ENCODE data around the gene ARHGAP45.

The ARHGAP45 gene

DNA sequence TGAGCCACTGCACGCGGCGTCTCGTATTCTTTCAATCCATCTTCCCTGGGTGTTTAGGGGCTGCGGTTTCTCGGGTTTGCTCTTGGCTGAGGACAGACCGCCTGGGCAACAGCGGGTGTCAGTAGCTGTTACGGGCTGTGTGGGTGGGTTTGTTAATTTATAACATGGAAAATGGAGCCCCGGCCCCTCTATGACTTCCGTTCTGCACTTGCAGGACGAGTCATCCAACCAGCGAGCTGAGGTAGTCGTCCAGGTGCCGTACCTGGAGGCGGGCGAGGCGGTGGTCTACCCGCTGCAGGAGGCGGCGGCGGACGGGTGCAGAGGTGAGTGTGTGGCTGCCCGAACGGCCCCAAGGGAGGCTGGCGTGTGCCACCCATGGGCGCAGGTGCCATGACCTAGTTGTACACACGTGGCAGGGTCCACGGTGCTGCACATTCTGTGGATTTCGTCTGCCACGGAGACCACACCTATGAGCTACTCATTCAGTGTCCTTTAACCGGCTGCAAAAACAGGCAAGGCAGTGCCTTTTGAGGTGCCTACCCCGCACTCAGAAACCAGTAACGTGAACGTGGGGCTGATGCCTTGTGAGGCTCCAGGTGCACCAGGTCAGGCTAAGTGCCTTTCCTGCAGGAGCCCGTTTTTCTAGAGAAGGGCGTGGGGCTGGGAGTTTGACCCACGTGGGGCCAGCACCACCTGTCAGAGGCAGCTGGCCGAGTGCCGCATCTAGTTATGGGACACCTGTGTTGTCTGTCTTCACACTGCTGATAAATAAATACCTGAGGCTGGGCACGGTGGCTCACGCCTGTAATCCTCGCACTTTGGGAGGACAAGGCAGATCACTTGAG, 17.3 kb downstream of the ARHGAP45 start:
- in situ Hi-C loops (cut with HindIII; ENCODE audit: low sequenced_read_pairs), result no loop called here

DNA sequence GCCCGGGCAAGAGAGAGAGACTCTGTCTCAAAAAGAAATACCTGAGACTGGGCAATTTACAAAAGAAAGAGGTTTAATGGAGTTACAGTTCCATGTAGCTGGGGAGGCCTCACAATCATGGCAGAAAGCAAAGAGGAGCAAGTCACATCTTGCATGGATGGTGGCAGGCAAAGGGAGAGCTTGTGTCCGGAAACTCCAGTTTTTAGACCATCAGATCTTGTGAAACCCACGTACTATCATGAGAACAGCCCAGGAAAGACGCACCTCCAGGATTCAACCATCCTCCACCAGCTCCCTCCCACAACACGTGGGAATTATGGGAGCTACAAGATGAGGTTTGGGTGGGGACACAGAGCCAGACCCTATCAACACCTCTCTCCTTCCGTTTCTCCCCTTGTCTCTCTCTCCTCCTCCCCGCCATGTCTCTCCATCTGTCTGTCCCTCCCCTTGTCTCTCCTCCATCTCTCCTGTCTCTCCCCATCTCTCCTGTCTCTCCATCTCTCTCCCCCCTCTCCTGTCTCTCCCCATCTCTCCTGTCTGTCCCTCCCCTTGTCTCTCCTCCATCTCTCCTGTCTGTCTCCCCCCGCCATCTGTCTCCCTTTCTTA, 18.2 kb downstream of the ARHGAP45 start:
- in situ Hi-C loops (cut with HindIII; ENCODE audit: low sequenced_read_pairs), result no loop called here

GRCh38 chr19:1085676-1086442, 18.9 kb downstream of the ARHGAP45 start:
- in situ Hi-C loops (cut with HindIII; ENCODE audit: low sequenced_read_pairs), result no loop called here

DNA sequence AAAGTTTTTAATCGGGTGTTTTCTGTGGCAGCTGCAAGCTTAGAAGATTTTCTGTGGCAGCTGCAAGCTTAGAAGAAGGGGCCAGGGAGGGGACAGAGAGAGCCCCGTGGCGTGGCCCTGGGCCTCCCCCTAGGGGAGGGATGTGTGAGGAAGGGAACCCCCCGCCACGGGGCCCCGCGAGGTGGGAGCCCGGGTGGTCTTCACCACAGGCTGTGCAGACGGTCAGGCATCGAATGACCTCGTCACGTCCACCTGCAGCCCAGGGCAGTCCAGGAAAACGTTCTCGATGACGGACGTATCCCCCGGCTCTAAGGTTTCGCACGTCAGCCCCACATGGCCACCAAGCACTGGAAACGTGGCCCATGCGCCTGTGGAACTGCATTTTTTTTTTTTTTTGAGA, 19.6 kb downstream of the ARHGAP45 start:
- in situ Hi-C loops (cut with HindIII; ENCODE audit: low sequenced_read_pairs), result no loop called here

DNA sequence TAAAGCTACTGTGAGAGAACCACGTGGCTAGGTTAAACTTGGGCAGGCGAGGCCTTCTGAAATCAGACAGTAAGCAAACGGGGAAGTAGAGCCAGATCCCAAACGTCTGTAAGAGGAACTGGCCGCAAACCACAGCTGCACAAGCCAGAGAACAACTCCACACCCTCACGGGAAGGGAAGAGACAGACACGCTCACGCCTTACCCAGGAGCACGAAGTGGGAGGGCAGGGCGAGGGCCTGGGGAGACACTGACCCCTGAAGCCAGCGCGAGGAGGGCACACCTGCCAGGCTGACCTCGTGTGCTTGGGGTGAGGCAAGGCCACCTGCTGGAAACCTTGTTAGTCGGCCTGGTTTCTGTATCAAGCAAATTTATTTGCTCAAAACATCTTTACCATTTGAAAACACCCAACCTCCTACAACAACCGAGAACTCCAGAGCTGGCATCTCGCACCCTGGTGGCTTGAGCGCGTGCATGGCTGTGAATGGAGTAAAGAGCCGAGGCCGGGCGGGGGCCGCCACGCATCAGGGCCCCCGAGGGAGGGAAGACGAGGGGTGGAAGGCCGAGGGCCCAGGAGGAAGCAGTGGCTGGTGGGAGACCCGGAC, 20.9 kb downstream of the ARHGAP45 start:
- in situ Hi-C loops (cut with HindIII; ENCODE audit: low sequenced_read_pairs), result no loop called here

DNA sequence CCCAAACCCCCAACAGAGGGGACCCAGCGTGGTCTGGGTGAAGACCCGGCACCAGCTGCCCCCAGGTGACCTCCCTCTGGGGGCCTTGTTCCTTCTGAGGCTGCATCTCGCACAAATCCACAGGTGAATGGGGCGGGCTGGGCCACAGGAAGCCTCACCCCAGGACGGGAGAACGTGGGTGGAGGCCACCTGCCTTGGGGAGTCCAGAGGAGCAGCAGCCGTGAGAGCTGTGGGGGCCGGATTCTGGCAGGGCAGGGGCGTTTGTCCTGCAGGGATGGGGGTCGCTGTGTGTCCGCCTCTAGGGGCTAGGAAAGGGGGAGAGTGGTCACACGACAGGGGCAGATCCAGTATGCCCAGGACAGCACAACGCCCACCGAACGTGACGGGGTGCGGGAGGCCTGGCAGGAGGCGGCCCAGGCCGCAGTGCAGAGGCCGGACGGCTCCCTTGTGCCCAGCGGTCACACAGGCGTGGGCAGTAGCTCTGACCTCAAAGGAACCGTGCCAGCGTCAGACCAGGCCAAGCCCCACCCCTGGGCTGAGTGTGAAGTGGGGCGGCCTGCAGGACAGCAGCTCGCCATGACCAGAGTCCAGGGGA, 21.5 kb downstream of the ARHGAP45 start:
- in situ Hi-C loops (cut with HindIII; ENCODE audit: low sequenced_read_pairs), result no loop called here

DNA sequence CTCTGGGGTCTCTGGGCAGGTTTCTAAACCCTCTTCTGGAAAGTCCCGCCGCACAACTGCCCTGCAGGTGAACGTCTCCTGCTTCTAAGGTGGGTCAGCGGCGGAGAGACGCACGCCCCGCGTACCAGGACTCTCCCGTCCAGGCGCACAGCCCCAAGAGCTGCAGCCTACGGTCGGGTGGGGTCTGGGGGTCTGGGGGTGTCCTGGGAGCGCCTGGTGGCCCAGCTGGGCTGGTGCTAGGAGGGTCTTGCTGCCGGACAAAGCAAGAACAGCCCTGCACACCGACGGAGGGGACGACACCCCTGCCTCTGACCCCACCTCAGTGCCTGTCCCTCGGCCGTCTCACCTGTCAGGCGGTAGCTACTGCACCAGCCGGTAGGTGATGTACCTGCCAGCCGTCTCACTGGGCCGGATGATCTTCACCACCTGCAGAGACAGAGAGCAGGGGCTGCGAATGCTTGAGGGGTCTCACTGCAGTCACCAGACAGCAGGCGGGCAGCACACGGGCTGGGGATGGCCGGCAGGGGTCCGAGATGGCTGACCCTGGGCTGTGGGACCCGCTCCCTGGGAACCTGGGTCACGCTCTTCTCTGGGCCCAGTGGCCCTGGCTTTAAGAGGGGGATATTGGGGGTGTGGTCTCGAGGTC, 22.3 kb downstream of the ARHGAP45 start:
- in situ Hi-C loops (cut with HindIII; ENCODE audit: low sequenced_read_pairs), result no loop called here

DNA sequence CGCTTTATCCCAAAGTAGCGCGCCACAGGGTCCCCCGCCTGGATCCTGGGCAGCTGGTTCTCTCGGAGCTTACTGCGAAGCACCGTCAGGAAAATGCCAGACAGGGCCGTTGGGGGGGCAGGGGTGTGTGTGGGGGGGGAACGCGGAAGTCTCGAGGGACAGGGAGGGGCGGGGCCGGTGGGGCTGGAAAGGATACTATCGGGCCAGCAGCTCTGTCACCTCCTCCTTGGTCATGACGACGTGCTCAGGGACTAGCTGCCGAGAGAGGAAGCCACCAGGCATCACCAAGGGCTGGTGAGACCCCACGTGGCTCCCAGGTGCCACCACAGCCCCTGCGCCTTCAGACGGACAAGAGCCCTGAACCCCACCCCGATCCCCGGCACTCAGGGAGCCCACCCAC, 22.9 kb downstream of the ARHGAP45 start:
- in situ Hi-C loops (cut with HindIII; ENCODE audit: low sequenced_read_pairs), result no loop called here

GRCh38 chr19:1090731-1091543, 24.0 kb downstream of the ARHGAP45 start:
- in situ Hi-C loops (cut with HindIII; ENCODE audit: low sequenced_read_pairs), result no loop called here

DNA sequence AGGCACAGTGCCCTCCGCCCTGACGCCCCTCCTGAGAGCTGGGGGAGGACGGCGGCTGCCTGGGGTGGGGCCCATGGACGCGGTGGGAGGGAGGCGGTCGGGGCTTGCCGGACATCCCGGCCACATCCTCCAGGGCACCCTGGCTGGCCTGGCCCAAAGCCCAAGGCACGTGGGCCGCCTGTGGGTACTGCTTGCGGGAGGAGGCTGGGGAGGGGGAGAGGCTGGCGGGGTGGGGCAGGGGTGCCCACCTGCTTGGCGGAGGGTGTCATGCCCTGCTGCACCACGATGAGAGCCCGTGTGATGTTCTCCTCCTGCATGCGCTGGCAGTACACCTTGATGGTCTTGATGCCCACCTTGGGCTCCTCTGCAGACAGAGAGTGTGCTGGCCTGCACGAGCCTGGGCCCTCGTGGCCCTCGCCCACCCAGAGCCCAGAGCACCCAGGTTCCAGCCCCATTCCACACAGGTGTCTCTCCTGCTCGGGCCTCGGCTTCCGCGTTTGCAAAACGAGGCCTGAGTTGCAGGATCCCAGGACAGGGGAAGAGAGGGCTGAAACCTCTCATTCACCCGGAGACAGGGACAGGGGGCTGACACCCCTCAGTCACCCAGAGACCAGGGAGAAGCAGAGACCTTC, 24.7 kb downstream of the ARHGAP45 start:
- in situ Hi-C loops (cut with HindIII; ENCODE audit: low sequenced_read_pairs), result no loop called here

- in situ Hi-C loops (cut with HindIII; ENCODE audit: low sequenced_read_pairs), result no loop called here
Observed at GRCh38 chr19:1093330-1093729, 26.4 kb downstream of the ARHGAP45 start.

DNA sequence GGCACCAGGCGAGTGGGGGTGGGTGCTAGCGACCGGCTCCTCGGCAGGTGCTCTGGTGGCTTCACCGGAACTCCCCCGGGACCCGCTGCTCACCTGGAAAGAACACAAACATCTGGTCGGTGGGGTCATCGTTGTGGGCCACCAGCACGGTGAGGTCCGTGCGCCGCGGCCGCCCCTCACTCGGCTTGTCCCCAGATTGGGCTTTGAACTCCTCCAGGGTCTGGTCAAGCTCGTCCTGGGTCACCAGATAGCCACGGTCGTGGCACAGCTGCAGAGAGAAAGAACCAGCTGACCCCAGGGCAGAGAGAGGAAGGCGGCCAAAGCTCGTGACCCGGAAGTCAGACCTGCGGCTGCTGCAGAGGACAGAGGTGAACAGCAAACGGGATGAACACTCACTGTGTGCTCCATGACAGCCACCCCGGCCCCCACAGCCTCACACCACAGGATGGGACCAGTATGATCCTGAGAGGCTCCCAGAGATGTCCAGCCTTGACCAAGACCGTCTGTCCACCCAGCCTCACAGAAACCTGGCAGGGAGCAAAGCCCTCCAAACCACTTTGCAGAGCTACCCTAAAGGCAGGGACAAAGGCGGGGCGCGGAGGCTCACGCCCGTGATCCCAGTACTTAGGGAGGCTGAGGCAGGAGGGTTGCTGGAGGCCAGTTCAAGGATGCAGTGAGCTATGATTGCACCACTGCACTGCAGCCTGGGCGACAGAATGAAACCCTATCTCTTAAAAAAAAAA, 27.0 kb downstream of the ARHGAP45 start:
- in situ Hi-C loops (cut with HindIII; ENCODE audit: low sequenced_read_pairs), result no loop called here

GRCh38 chr19:1094655-1094977, 27.6 kb downstream of the ARHGAP45 start:
- in situ Hi-C loops (cut with HindIII; ENCODE audit: low sequenced_read_pairs), result no loop called here

DNA sequence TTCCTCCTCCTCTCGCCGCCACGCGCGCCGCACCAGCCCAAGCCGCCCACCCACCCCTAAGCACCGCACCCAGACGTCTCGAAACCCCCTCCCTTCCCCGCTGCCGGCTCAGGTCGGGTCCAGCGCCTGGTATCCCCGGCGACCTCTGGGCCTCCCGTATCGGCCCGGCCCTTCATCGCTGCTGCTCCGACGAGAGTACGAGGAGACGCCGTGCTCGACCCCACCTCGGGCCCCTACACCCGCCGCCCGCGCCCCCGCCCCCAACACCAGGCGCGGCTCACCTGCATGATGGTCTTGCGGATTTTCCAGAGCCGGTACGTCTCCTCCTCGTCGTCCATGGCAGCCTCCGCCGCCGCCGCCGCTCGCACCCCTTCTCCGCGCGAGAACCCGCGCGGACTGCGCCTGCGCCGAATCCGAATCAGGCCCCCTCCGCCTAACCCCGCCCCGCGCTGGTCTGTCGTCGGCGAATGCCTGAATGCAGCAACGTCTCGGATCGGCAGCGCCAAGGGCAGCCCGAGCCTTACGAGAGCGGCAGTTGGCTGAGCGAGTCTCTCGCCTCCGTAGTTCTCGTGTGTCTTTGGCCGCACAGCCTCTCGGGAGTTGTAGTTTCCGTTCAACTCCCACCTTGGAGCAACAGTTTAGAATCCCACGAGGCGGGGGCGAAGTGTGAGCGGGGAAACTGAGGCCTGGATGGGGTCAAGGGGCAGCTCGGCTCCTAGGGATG, 28.2 kb downstream of the ARHGAP45 start, which contains the start of gene POLR2E:
Gene POLR2E, minus strand, starts transcription at position 398 of the 724 bp plus-strand sequence. Its CDS starts 60 bp downstream, at position 338.
- in situ Hi-C loops (cut with HindIII; ENCODE audit: low sequenced_read_pairs), result no loop called here

- in situ Hi-C loops (cut with HindIII; ENCODE audit: low sequenced_read_pairs), result no loop called here
Observed at GRCh38 chr19:1097810-1098176, 30.8 kb downstream of the ARHGAP45 start.

DNA sequence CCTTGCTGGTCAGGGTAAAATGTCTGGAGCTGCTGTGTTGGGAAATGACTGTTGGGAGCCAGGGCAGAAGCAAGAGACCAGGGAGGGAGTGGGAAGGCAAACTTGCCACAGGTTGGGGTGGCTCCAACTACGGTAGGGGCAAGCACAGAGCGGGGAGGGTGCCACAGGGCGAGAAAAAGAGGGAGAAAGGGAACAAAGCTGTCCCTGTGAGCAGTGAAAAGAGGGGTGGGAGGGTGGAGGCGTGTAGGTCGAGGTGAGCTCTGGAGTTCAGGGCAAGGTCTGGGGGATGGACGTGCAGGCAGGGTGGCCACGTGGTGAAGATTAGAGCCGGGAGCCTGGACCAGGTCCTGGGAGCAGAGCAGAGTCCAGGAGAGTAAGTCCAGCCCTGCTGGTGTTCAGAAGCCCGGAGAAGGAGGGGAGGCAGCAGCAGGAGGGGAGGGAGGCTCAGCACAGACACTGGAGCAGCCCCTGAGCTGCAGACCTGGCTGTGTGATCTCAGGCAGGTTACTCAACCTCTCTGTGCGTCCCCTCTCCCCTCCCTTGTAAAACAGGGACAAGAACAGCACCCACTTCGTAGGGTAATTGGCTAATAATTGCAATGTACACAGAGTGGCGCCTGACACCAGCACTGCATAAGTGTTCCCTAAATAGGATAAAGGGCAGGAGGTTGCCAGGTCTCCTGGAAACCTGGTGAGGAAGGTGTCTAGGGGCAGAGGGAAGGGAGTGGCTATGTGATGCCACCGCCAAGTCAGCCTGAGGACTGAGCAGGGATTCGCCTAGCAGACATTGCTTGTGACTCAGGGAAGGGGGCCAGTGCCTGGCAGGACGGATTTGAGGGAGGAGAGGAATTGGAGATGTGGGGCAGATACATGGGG, 31.4 kb downstream of the ARHGAP45 start:
- in situ Hi-C loops (cut with HindIII; ENCODE audit: low sequenced_read_pairs), result no loop called here

GRCh38 chr19:1101337-1101698, 34.4 kb downstream of the ARHGAP45 start:
- in situ Hi-C loops (cut with HindIII; ENCODE audit: low sequenced_read_pairs), result no loop called here

Measured in DLD1 (cell line).